ENCODE data around the gene SH3BP1. TPM values are rescaled to one million over a fixed set of nuclear protein-coding genes. Genes with fewer than 3 reads are reported as not detected.

The SH3BP1 gene
- total and polyA plus RNA-seq, 4 donors: 14.8 to 20.2 (median 18.0) TPM

GRCh38 chr22:37616201-37617083, 23.0 kb upstream of the SH3BP1 start:
- ATAC-seq (ENCODE audit: insufficient read depth, low FRiP score): no peak
- no peaks in the 10 kb centered on the region for H3K27me3 ChIP-seq (ENCODE audit: control insufficient read depth in 3 of 3, insufficient read depth in 3 of 3, low read length in 2 of 3)
- 93 to 97% methylated on average over 27 of the region's 27 CpGs for WGBS, 2 donors
- H3K9me3 ChIP-seq (ENCODE audit: control insufficient read depth in 4 of 4, insufficient read depth in 3 of 4, low read length in 3 of 4): peaks cover 0 to 1% (median 0%) of the 10 kb centered on the region in 4 donors
- TF ChIP-seq CTCF (IDR thresholded peaks at IDR 0.05; ENCODE audit: control extremely low read depth, extremely low read depth): no peak
- H3K4me3 ChIP-seq: no peak overlapping the region
- H3K9ac ChIP-seq (ENCODE audit: insufficient read depth in 1 of 2, low read length in 2 of 2): no peak overlapping the region
- no peak overlapping the region for H3K27ac ChIP-seq (ENCODE audit: low read depth in 1 of 2, low read length in 1 of 2)
- no peak for DNase-seq
- H3K36me3 ChIP-seq (ENCODE audit: control insufficient read depth in 4 of 4, insufficient read depth in 4 of 4, low read length in 4 of 4): peaks cover 3 to 49% (median 24%) of the 10 kb centered on the region in 4 donors
- peaks cover 0 to 13% (median 3%) of the 10 kb centered on the region in 5 donors for H3K4me1 ChIP-seq (ENCODE audit: control insufficient read depth in 5 of 5, insufficient read depth in 5 of 5, low read length in 5 of 5)

GRCh38 chr22:37617431-37617830, 22.0 kb upstream of the SH3BP1 start:
- DNase-seq: no peak
- ATAC-seq (ENCODE audit: insufficient read depth, low FRiP score): no peak
- Histone ChIP-seq H3K4me3 (no peak overlapping the region), H3K4me1 (ENCODE audit: control insufficient read depth in 5 of 5, insufficient read depth in 5 of 5, low read length in 5 of 5) (peaks cover 0 to 11% (median 3%) of the 10 kb centered on the region in 5 donors), H3K9me3 (ENCODE audit: control insufficient read depth in 4 of 4, insufficient read depth in 3 of 4, low read length in 3 of 4) (peaks cover 0 to 1% (median 0%) of the 10 kb centered on the region in 4 donors), H3K27me3 (ENCODE audit: control insufficient read depth in 3 of 3, insufficient read depth in 3 of 3, low read length in 2 of 3) (no peaks in the 10 kb centered on the region), H3K36me3 (ENCODE audit: control insufficient read depth in 4 of 4, insufficient read depth in 4 of 4, low read length in 4 of 4) (peaks cover 5 to 53% (median 24%) of the 10 kb centered on the region in 4 donors), H3K9ac (ENCODE audit: insufficient read depth in 1 of 2, low read length in 2 of 2) (no peak overlapping the region), H3K27ac (ENCODE audit: low read depth in 1 of 2, low read length in 1 of 2) (no peak overlapping the region)
- WGBS, 2 donors: 96 to 98% methylated on average over 1 of the region's 1 CpG
- TF ChIP-seq CTCF (IDR thresholded peaks at IDR 0.05; ENCODE audit: control extremely low read depth, extremely low read depth): no peak

GRCh38 chr22:37618072-37618656, 21.3 kb upstream of the SH3BP1 start:
- no peak overlapping the region for H3K4me3 ChIP-seq
- DNase-seq (no peak), ATAC-seq (ENCODE audit: insufficient read depth, low FRiP score) (no peak)
- no peak for TF ChIP-seq CTCF (IDR thresholded peaks at IDR 0.05; ENCODE audit: control extremely low read depth, extremely low read depth)
- H3K4me1 ChIP-seq (ENCODE audit: control insufficient read depth in 5 of 5, insufficient read depth in 5 of 5, low read length in 5 of 5): peaks cover 0 to 10% (median 3%) of the 10 kb centered on the region in 5 donors
- WGBS, 2 donors: 92 to 93% methylated on average over 14 of the region's 14 CpGs
- peaks cover 0 to 1% (median 0%) of the 10 kb centered on the region in 4 donors for H3K9me3 ChIP-seq (ENCODE audit: control insufficient read depth in 4 of 4, insufficient read depth in 3 of 4, low read length in 3 of 4)
- no peak overlapping the region for H3K9ac ChIP-seq (ENCODE audit: insufficient read depth in 1 of 2, low read length in 2 of 2)
- peaks cover 5 to 57% (median 25%) of the 10 kb centered on the region in 4 donors for H3K36me3 ChIP-seq (ENCODE audit: control insufficient read depth in 4 of 4, insufficient read depth in 4 of 4, low read length in 4 of 4)
- H3K27me3 ChIP-seq (ENCODE audit: control insufficient read depth in 3 of 3, insufficient read depth in 3 of 3, low read length in 2 of 3): no peaks in the 10 kb centered on the region
- H3K27ac ChIP-seq (ENCODE audit: low read depth in 1 of 2, low read length in 1 of 2): no peak overlapping the region

Measured in lung (tissue), 12 donors.